C4-2B (cell line): Measurements from ENCODE around the gene KLK15.

Experiments used
- H3K27ac ChIP-seq: fragments of 450-650 bp; 2 replicates; pipeline ENCODE4 v1.5.1; 2017
- CTCF ChIP-seq: fragments of 450-650 bp; conservative IDR thresholded peaks from 2 replicates; pipeline ENCODE4 v1.5.1; 2017; ENCODE audit warnings: mild to moderate bottlenecking
- ZFX ChIP-seq: fragments of 450-650 bp; IDR thresholded peaks from 2 replicates; pipeline ENCODE4 v1.6.1; 2017

The KLK15 gene

GRCh38 chr19:50808856-50809255 lies 24.5 kb downstream of the KLK15 start:
- H3K27ac ChIP-seq: no peak overlapping the region
- TF ChIP-seq ZFX (no peak), CTCF (no peak)

- no peak for TF ChIP-seq ZFX
- TF ChIP-seq CTCF: no peak
- peak overlapping the region; percentile 99 for H3K27ac ChIP-seq
These were observed 28.7 kb downstream of the KLK15 start for GRCh38 chr19:50804420-50805272.

GRCh38 chr19:50803633-50804419 lies 29.5 kb downstream of the KLK15 start:
- TF ChIP-seq CTCF (no peak), ZFX (no peak)
- peak overlapping the region; percentile 99 for H3K27ac ChIP-seq

GRCh38 chr19:50801107-50801506 lies 32.3 kb downstream of the KLK15 start:
- peak overlapping the region; percentile 99 for H3K27ac ChIP-seq
- no peak for TF ChIP-seq CTCF
- no peak for TF ChIP-seq ZFX

GRCh38 chr19:50799547-50799851 lies 33.9 kb downstream of the KLK15 start:
- H3K27ac ChIP-seq: peak overlapping the region; percentile 61
- TF ChIP-seq CTCF (no peak), ZFX (no peak)

- TF ChIP-seq ZFX: no peak
- H3K27ac ChIP-seq: peak overlapping the region; percentile 61
These were observed 34.5 kb downstream of the KLK15 start for GRCh38 chr19:50798659-50799546.

GRCh38 chr19:50797781-50798658 lies 35.4 kb downstream of the KLK15 start:
- H3K27ac ChIP-seq: peak overlapping the region; percentile 61
- TF ChIP-seq CTCF: no peak
- no peak for TF ChIP-seq ZFX
